NCI-H446 (cell line): Measurements from ENCODE around the gene ATP1B1.

Experiments used
- DNase-seq, 2 experiments: peaks; one replicate each; lab custom pipeline; 2025; lab: John Stamatoyannopoulos, UW

The ATP1B1 gene

GRCh38 chr1:169094897-169095569 is 11.5 kb upstream of the ATP1B1 start:
- DNase-seq, result no peak

DNA sequence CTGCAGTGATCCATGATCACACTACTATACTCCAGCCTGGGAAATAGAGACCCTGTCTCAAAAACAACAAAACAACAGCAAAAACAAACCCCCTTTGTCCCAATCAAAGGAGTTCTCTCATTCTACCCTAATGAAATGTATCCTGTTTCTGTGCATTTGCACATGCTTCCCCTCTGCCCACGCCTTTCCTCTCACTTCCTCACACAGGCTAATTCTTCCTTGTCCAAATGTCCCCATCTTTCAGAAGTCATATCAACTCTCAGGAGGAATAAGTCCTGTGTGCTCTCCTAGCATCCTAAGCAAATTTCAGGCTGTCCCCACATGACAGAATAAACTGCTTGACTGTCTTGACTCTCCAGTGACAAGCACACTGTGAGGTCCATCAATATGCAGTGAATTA is 8.1 kb upstream of the ATP1B1 start:
- DNase-seq, result no peak

GRCh38 chr1:169099561-169099960 is 6.9 kb upstream of the ATP1B1 start:
- no peak for DNase-seq

DNA sequence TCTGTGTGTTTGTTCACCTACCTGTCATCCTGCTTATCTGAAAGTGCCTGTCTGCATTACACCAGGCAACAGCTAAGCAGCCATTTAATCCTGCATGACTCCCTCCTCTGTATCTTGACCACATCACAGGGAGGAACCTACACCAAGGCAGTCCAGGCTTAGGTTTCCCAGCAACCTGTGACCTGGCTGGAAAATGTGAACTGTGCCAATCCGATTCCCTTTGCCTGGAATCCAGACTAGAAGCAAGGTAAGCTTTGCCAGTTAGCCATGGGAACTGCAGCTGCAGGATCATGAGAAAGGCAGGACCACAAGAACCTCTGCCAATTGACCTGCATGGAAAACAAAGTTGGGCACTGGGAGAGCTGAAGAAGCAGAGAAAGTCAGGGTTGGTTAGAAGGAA is 6.3 kb upstream of the ATP1B1 start:
- no peak for DNase-seq

DNA sequence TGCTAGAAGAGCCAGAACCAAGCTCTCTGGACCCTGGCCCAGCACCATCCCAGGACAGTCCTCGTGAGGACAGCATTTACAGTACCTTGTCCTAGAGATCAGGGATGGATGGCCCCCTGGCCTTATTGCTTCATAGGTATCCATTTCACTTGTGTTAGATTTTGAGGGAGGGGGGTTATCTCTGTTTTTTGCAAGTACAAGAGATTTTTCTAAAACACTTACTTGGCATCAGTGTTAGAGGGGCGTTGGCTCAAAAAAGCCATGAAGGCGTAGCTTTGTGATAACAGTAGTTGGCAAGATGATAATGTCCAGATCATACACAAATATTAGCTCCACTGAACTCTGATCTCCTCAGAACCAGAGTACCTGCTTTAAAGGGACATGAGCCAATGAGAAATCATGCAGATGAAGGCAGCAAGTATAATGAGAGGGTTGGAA is 5.8 kb upstream of the ATP1B1 start:
- DNase-seq, result no peak

DNA sequence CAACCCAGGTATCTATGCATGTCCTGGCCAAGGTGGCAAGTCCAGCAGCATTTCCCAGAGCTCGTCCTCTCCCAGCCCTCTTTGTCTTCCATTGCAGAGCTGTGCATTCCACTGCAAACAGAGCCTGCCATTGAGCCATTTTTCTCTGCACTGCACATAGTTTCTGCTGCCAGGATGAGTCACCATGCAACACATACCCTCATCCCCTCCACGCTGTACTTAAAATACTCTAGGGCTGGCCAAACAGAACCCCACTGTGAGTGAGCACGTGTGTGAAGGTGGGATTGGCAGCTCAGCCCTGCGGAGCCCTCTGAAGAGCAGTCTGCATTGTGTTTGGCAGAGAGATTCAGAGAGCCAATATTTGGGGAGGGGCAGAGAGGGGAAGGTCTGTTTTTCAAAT is 3.9 kb upstream of the ATP1B1 start:
- peak; percentile 11 to 79 for DNase-seq

- no peak for DNase-seq
Measured at GRCh38 chr1:169103002-169103401, 3.5 kb upstream of the ATP1B1 start.

DNA sequence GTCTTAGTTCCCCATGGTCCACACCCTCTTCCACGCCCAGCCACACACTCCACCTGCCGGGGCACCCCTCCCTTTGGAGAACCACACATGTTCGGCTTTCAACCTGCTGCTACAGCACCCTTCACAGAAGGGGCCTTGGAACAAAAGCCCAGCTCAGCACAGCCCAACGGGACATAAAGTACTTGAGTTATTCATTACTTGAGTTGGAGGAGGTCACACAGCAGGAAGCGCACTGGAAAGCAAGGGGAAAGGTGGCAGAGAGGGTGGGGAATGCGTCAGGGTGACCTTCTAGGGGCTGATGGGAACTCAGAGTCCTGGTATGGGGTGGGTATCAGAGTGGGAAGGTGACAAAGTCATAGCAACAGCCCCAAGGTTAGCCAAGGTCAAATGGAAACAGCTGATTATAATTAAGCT is 3.0 kb upstream of the ATP1B1 start:
- no peak for DNase-seq

DNA sequence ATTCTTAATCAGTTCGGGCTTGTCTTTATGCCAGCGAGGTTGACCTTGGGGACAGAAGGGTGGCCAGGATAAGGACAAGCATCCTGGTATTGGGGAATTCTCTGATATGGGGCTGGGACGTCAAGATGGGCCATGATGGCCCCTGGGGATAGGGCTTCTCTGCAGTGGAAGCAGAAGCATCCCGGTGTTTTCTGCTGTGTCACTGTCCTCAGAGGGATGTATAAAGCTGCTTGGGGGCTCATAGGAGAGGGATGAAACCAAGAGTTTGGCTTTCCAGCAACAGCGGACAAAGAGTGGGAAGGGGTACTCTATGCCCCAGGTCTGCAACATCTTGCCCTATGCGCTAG is 1.4 kb upstream of the ATP1B1 start:
- DNase-seq, result no peak

GRCh38 chr1:169105434-169106094 is 926 bp upstream of the ATP1B1 start:
- DNase-seq, result peak; percentile 51 to 63

DNA sequence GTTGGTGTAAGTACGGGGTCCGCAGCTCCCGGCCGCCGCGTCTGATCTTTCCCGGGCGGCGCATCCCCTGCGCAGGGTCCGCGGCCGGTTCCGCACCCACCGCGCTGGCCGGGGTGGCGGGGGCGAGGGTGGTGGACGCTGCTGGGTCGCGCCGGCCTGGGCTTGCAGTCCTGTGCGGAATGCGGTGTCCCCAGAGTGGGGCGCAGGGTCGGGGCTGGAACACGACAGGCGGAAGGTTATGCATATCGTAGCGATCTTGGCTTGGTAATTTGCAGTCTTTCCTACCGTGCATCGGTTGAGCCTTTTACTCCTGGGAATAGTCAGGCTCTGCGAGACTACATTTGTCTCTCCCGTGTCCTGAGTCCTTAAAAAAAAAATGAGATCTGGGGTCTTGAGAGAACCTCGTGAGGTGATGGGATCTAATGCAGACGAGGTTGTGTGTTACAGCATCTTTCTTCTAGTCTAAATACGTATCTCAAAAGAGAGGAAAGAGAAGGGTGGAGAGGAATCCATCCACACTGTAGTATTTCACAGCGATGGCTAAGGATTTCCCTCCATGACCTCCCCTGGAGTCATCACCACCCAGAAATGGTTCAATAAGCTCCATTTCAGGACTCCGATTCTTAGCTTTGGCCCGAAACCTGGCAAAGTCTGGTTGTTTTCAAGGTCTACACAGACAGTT is 572 bp downstream of the ATP1B1 start:
- DNase-seq, result peak; percentile 25 to 64

GRCh38 chr1:169107603-169108208 is 1.2 kb downstream of the ATP1B1 start:
- DNase-seq, result no peak

DNA sequence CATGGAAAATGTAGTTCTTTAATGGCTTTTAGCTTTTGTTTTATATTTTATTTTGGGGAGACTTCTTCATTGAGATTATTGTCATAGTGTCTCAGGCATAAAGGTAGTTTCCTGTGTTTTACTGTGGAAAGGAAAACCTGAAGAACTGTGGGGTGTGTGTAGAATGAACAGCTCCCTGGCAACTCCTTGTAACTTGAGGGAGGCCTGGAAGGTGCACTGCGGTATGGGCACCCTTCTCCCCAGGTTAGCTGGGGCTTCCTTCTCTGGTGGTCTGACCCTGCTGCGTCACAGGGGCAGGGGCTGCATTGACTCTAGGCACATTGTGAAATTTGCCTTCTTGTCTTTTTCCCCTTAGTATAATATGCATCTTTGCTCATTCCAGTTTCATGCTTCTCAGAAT is 1.7 kb downstream of the ATP1B1 start:
- no peak for DNase-seq

DNA sequence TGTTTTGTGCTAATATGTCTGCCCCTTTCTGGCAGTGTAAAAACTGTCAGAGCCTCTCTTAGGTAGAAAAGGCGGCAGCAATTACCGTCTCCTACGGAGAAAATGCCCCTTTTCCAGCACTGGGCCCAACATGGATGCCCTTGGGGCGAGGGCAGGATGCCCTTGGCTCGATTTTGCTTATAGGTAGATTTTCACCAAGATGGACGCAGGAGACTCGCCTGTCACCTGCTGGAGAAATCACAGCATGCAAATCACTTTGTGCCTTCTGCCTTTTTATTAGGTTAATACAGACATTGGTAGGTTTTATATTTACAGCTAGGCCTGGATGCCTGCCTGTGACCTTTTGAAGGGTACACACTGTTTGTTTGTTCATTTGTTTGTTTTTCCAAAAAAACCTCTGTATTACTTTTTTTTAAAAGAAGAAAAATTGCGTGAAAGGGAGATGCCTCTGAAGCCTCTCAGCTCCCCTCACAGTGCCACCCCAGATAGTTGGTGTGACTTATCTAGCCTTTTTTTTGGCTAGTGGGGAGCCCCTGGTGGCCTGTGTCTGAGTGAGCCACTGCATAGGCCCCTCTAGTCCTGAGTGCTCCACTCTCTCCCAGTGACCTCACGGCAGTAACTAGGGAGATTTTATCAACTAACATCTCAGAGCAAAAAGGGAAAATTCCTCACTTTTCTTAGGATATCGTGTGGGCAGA is 2.5 kb downstream of the ATP1B1 start:
- DNase-seq, result peak; percentile 29 to 62

GRCh38 chr1:169109561-169110134 is 3.2 kb downstream of the ATP1B1 start:
- peak; percentile 61 to 62 for DNase-seq

- DNase-seq, result no peak
Measured at GRCh38 chr1:169110236-169110635, 3.7 kb downstream of the ATP1B1 start.

- no peak for DNase-seq
Measured at GRCh38 chr1:169110689-169111447, 4.4 kb downstream of the ATP1B1 start.

DNA sequence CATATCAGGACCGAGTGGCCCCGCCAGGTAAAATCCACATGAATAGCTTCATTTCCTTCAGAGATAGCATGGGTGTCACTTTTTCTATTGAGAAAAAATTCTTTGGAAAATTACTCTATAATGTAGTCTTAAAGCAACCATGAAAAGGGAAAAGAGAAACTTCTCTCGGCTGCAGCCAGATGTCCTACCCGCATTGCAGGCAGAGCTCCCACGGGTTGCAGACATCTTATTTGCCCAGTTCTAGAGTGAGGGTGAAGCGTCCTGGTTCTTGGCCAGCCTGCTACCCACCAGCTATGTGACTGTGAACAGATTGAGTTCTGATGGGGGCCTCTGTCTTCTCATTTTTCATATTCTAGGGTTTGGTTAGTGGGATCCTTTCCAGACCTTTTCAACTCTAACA is 5.0 kb downstream of the ATP1B1 start:
- DNase-seq, result no peak

- no peak for DNase-seq
Measured at GRCh38 chr1:169112241-169112640, 5.8 kb downstream of the ATP1B1 start.

GRCh38 chr1:169113613-169114119 is 7.2 kb downstream of the ATP1B1 start:
- DNase-seq, result no peak
